H9 (cell line): ENCODE measurements around the gene PFDN2. TPM values are rescaled to one million over a fixed set of nuclear protein-coding genes. Genes with fewer than 3 reads are reported as not detected.

Experiments used
- DNase-seq: peaks from one replicate; pipeline ENCODE4 v3.0.0-alpha.2; 2017
- H2AFZ ChIP-seq: one replicate; pipeline ENCODE4 v1.6.1; 2013; ENCODE audit warnings: mild to moderate bottlenecking, low read length, control low read depth, moderate library complexity
- H2AK5ac ChIP-seq: 2 replicates; pipeline ENCODE4 v1.6.1; 2013; ENCODE audit warnings: low read length, control low read depth, mixed read lengths; ENCODE audit not compliant: insufficient read length
- H2BK120ac ChIP-seq: one replicate; pipeline ENCODE4 v1.6.1; 2013; ENCODE audit warnings: low read depth, mild to moderate bottlenecking, low read length, control low read depth, inconsistent platforms; ENCODE audit not compliant: poor library complexity, severe bottlenecking
- H2BK12ac ChIP-seq: 2 replicates; pipeline ENCODE4 v1.6.1; 2013; ENCODE audit warnings: low read length, control low read depth, mixed read lengths, low read depth; ENCODE audit not compliant: insufficient read length
- H2BK15ac ChIP-seq: 2 replicates; pipeline ENCODE4 v1.6.1; 2013; ENCODE audit warnings: low read depth, low read length, control low read depth
- H2BK20ac ChIP-seq: one replicate; pipeline ENCODE4 v1.6.1; 2013; ENCODE audit warnings: low read depth, mild to moderate bottlenecking, low read length, control low read depth, inconsistent platforms; ENCODE audit not compliant: poor library complexity, severe bottlenecking
- H2BK5ac ChIP-seq: 2 replicates; pipeline ENCODE4 v1.6.1; 2013; ENCODE audit warnings: low read length, control low read depth, mixed read lengths; ENCODE audit not compliant: insufficient read length
- H3K14ac ChIP-seq: 2 replicates; pipeline ENCODE4 v1.6.1; 2013; ENCODE audit warnings: low read length, control low read depth; ENCODE audit not compliant: insufficient read depth
- H3K18ac ChIP-seq: 2 replicates; pipeline ENCODE4 v1.6.1; 2013; ENCODE audit warnings: low read depth, mild to moderate bottlenecking, mixed read lengths, low read length, control low read depth; ENCODE audit not compliant: insufficient read length
- H3K23ac ChIP-seq: 2 replicates; pipeline ENCODE4 v1.6.1; 2013; ENCODE audit warnings: low read length, control low read depth, mixed read lengths, low read depth; ENCODE audit not compliant: insufficient read length
- H3K23me2 ChIP-seq: 2 replicates; pipeline ENCODE4 v1.6.1; 2013; ENCODE audit warnings: low read depth, mild to moderate bottlenecking, mixed read lengths, low read length, control low read depth; ENCODE audit not compliant: insufficient read length, poor library complexity, severe bottlenecking
- H3K27ac ChIP-seq: 2 replicates; pipeline ENCODE4 v1.5.1; 2013; ENCODE audit warnings: low read length, control low read depth, mixed read lengths, low read depth; ENCODE audit not compliant: insufficient read length
- H3K27me3 ChIP-seq: 2 replicates; pipeline ENCODE4 v1.6.1; 2013; ENCODE audit warnings: low read length, control low read depth, inconsistent platforms; ENCODE audit not compliant: insufficient read depth
- H3K4ac ChIP-seq: 2 replicates; pipeline ENCODE4 v1.6.1; 2013; ENCODE audit warnings: low read depth, mild to moderate bottlenecking, control low read depth, inconsistent platforms, low read length, moderate library complexity
- H3K4me1 ChIP-seq: 2 replicates; pipeline ENCODE4 v1.6.1; 2013; ENCODE audit warnings: low read length, control low read depth, inconsistent platforms; ENCODE audit not compliant: insufficient read depth
- H3K4me2 ChIP-seq: 2 replicates; pipeline ENCODE4 v1.6.1; 2013; ENCODE audit warnings: low read length, control low read depth, mixed read lengths; ENCODE audit not compliant: insufficient read length, insufficient read depth
- H3K56ac ChIP-seq: 2 replicates; pipeline ENCODE4 v1.6.1; 2013; ENCODE audit warnings: low read depth, mild to moderate bottlenecking, mixed read lengths, low read length, control low read depth; ENCODE audit not compliant: insufficient read length
- H3K79me1 ChIP-seq: 2 replicates; pipeline ENCODE4 v1.6.1; 2013; ENCODE audit warnings: low read depth, mild to moderate bottlenecking, moderate library complexity, low read length, control low read depth, inconsistent platforms; ENCODE audit not compliant: insufficient read depth, poor library complexity, severe bottlenecking
- H3K79me2 ChIP-seq: 2 replicates; pipeline ENCODE4 v1.6.1; 2013; ENCODE audit warnings: low read length, control low read depth, inconsistent platforms; ENCODE audit not compliant: insufficient read depth
- H3K9ac ChIP-seq: 2 replicates; pipeline ENCODE4 v1.6.1; 2013; ENCODE audit warnings: low read length, control low read depth, mixed read lengths; ENCODE audit not compliant: insufficient read length; ENCODE audit errors: extremely low read depth
- H3K9me3 ChIP-seq: one replicate; pipeline ENCODE4 v1.6.1; 2013; ENCODE audit warnings: low read depth, low read length, inconsistent platforms; ENCODE audit not compliant: control insufficient read depth
- H3T11ph ChIP-seq: one replicate; pipeline ENCODE4 v1.6.1; 2013; ENCODE audit warnings: mild to moderate bottlenecking, low read length, control low read depth, inconsistent platforms
- H4K20me1 ChIP-seq: one replicate; pipeline ENCODE4 v1.6.1; 2013; ENCODE audit not compliant: control insufficient read depth, insufficient read length, insufficient read depth
- H4K5ac ChIP-seq: 2 replicates; pipeline ENCODE4 v1.6.1; 2013; ENCODE audit warnings: low read depth, mild to moderate bottlenecking, mixed read lengths, low read length, control low read depth; ENCODE audit not compliant: insufficient read length
- H4K8ac ChIP-seq: replicated peaks from 2 replicates; pipeline ENCODE4 v1.6.1; 2013; ENCODE audit warnings: low read length, control low read depth, mixed read lengths, low read depth; ENCODE audit not compliant: insufficient read length
- H4K91ac ChIP-seq: 2 replicates; pipeline ENCODE4 v1.6.1; 2013; ENCODE audit warnings: low read depth, mild to moderate bottlenecking, moderate library complexity, mixed read lengths, low read length, control low read depth; ENCODE audit not compliant: insufficient read length
- H3K27ac Mint-ChIP-seq, 3 experiments: 2 replicates in 2 of 3; 3 replicates in 1 of 3; pipeline ENCODE4 v1.8.0; 2020 to 2021; ENCODE audit warnings: mixed read lengths in 3 of 3, mild to moderate bottlenecking in 1 of 3, moderate library complexity in 1 of 3
- H3K27me3 Mint-ChIP-seq: 2 replicates; pipeline ENCODE4 v1.8.0; 2021; ENCODE audit warnings: low read depth, mild to moderate bottlenecking, moderate library complexity, mixed read lengths
- H3K36me3 Mint-ChIP-seq, 3 experiments: 2 replicates in 2 of 3; 3 replicates in 1 of 3; pipeline ENCODE4 v1.8.0; 2020 to 2021; ENCODE audit warnings: low read depth in 3 of 3, mixed read lengths in 3 of 3; ENCODE audit not compliant: insufficient read depth in 1 of 3
- H3K4me1 Mint-ChIP-seq, 2 experiments: 2 replicates each; pipeline ENCODE4 v1.8.0; 2020; ENCODE audit warnings: mixed read lengths in 2 of 2
- H3K4me3 Mint-ChIP-seq, 2 experiments: 2 replicates in 1 of 2; 3 replicates in 1 of 2; pipeline ENCODE4 v1.8.0; 2020 to 2021; ENCODE audit warnings: mild to moderate bottlenecking in 2 of 2, mixed read lengths in 2 of 2, moderate library complexity in 1 of 2
- H3K9me3 Mint-ChIP-seq, 2 experiments: 2 replicates in 1 of 2; 3 replicates in 1 of 2; pipeline ENCODE4 v1.8.0; 2020; ENCODE audit warnings: mild to moderate bottlenecking in 2 of 2, mixed read lengths in 2 of 2, moderate library complexity in 1 of 2
- CTCF ChIP-seq: fragments of 200-600 bp; sonication (generic); conservative IDR thresholded peaks from 3 replicates; pipeline ENCODE4 v1.8.0; 2021; ENCODE audit warnings: antibody characterized with exemption, mild to moderate bottlenecking
- WGBS: extraction: QIAGEN DNeasy Blood & Tissue Kit; methylation state at CpG from one replicate; pipeline ENCODE4 v1.1.7; 2013; ENCODE audit warnings: missing lambda C conversion rate, low lambda C conversion rate, mixed read lengths; ENCODE audit not compliant: insufficient read length; ENCODE audit errors: extremely low coverage; 5-methylcytosine and 5-hydroxymethylcytosine counted together
- total RNA-seq: library from RNA; stranded (reverse); gene quantifications from 2 replicates; pipeline ENCODE4 v1.2.1, GENCODE V29; 2021

The PFDN2 gene
- total RNA-seq, 1 experiment from 2014 or later, result 71.8 TPM

- Histone ChIP-seq H4K8ac (no peak overlapping the region), H4K20me1 (no peaks in the 10 kb centered on the region), H3T11ph (no peak overlapping the region), H3K27ac (no peak overlapping the region), H3K56ac (no peak overlapping the region), H3K14ac (no peak overlapping the region), H2BK5ac (no peak overlapping the region), H4K91ac (no peak overlapping the region), H2BK15ac (no peak overlapping the region), H3K9ac (no peak overlapping the region), H3K4ac (no peak overlapping the region), H3K9me3 (no peaks in the 10 kb centered on the region), H3K23me2 (peaks cover 9% of the 10 kb centered on the region), H3K4me1 (peaks cover 5% of the 10 kb centered on the region; the same call in 1 of the 2 replicates), H2BK20ac (no peak overlapping the region), H4K5ac (no peak overlapping the region), H3K18ac (no peak overlapping the region), H3K4me2 (no peak overlapping the region), H3K23ac (no peak overlapping the region), H3K79me2 (peaks cover 10% of the 10 kb centered on the region; the same call in 1 of the 2 replicates), H2AFZ (no peak overlapping the region), H2BK120ac (no peak overlapping the region), H3K79me1 (peaks cover 3% of the 10 kb centered on the region), H2AK5ac (no peak overlapping the region), H2BK12ac (no peak overlapping the region), H3K27me3 (no peaks in the 10 kb centered on the region)
- Mint-ChIP-seq H3K9me3 (no peaks in the 10 kb centered on the region), H3K27ac (no peak overlapping the region), H3K27me3 (no peaks in the 10 kb centered on the region), H3K36me3 (peaks cover 5 to 13% (median 7%) of the 10 kb centered on the region in 3 experiments; a peak in 6 of 7 replicates), H3K4me1 (peaks cover 23% of the 10 kb centered on the region in 2 experiments), H3K4me3 (peak overlapping the region in 1 of 2 experiments; percentile 95; a peak in 1 of 5 replicates)
- TF ChIP-seq CTCF, result no peak
- WGBS, result no CpG with 5 or more reads among the region's 12 CpGs
- no peak for DNase-seq
These were observed 2.6 kb downstream of the PFDN2 start for GRCh38 chr1:161115132-161115711.
